OCI-LY3 (cell line): ENCODE results near the gene ARL4D.

Source experiments
- H2AFZ ChIP-seq: fragments of 200-600, 300-600 bp; shearing (Covaris generic); 2 replicates; pipeline ENCODE4 v1.6.0; 2014; ENCODE audit warnings: antibody characterized with exemption, low read depth, low read length
- H3K27ac ChIP-seq: fragments of 200-600, 300-600 bp; sonication (generic); 2 replicates; pipeline ENCODE4 v1.5.1; 2014; ENCODE audit warnings: mild to moderate bottlenecking, low read length, moderate library complexity, mixed read lengths
- H3K27me3 ChIP-seq: fragments of 200-600, 300-600 bp; sonication (generic); 2 replicates; pipeline ENCODE4 v1.6.1; 2014; ENCODE audit warnings: low read depth, low read length, mixed read lengths
- H3K36me3 ChIP-seq: fragments of 200-600, 300-600 bp; sonication (generic); replicated peaks from 2 replicates; pipeline ENCODE3; 2014; ENCODE audit warnings: low read depth, low read length, mixed read lengths
- H3K4me1 ChIP-seq: fragments of 300-600, 200-600 bp; sonication (generic); 2 replicates; pipeline ENCODE4 v1.6.1; 2014; ENCODE audit warnings: low read length, mixed read lengths
- H3K4me2 ChIP-seq: fragments of 200-600, 300-600 bp; sonication (generic); 2 replicates; pipeline ENCODE4 v1.6.1; 2014; ENCODE audit warnings: low read length, mixed read lengths
- H3K4me3 ChIP-seq: fragments of 300-600, 200-600 bp; sonication (generic); 2 replicates; pipeline ENCODE4 v1.5.1; 2014; ENCODE audit warnings: antibody characterized with exemption, mild to moderate bottlenecking, low read length, moderate library complexity
- H3K79me2 ChIP-seq: fragments of 300-600, 200-600 bp; shearing (Covaris generic); 2 replicates; pipeline ENCODE4 v1.6.1; 2014; ENCODE audit warnings: mild to moderate bottlenecking, low read length, mixed read lengths
- H3K9ac ChIP-seq: fragments of 300-600, 200-600 bp; shearing (Covaris generic); 2 replicates; pipeline ENCODE4 v1.6.0; 2014; ENCODE audit warnings: mild to moderate bottlenecking, low read length, moderate library complexity
- H3K9me3 ChIP-seq: fragments of 200-600, 300-600 bp; shearing (Covaris generic); 2 replicates; pipeline ENCODE4 v1.6.1; 2014; ENCODE audit warnings: low read length, mixed read lengths; ENCODE audit not compliant: insufficient read depth
- H4K20me1 ChIP-seq: fragments of 200-600, 300-600 bp; sonication (generic); 2 replicates; pipeline ENCODE4 v1.6.1; 2016; ENCODE audit warnings: low read length, mixed read lengths; ENCODE audit not compliant: insufficient read depth
- EZH2phosphoT487 ChIP-seq: fragments of 200-600 bp; shearing (Covaris generic); IDR thresholded peaks from 2 replicates; pipeline ENCODE4 v1.6.1; 2018; ENCODE audit warnings: antibody characterized with exemption, mixed run types, low read depth
- TF ChIP-seq, protein P1 (sequence below): fragments of 200-600, 300-600 bp; sonication (generic); IDR thresholded peaks from 2 replicates; pipeline ENCODE4 v1.5.1; 2014; ENCODE audit warnings: antibody characterized with exemption, low read length, low read depth

Gene ARL4D

DNA sequence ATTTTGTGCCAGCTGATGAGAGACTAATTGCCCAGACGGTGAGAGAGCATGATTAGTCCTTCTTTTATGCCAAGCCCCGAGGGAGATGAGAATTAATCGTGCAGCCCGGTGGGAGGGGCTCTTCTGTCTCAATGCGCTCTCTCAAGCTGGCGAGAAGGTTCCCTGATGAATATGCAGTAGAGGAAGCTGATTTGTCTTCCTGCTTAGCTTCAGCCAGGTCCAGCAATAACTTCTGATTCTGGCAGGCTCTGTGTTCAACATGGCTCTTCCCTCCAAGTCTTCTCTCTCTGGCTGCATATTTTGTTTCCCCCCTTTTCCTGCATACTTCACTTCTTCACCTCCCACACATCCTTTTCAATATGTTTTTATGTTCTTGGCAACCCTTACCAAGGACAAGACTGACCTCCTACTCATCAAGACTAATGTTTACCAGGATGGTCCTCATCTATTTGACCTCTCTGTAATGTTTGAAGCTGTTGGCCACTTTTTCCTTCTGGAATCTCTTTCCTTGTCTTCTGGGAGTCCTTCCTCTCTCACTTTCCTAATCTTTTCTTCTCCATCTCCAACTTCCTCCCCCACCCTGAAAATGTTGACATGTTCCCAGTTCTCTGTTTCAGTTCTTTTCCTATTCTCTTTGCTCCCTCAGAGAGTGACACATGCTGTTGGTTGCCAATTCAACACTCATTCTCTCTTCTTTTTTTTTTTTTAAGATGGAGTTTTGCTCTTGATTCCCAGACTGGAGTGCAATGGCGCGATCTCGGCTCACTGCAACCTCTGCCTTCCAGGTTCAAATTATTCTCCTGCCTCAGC is 33.1 kb downstream of the ARL4D start:
- H3K4me2 ChIP-seq, result no peak overlapping the region
- no peaks in the 10 kb centered on the region for H4K20me1 ChIP-seq
- no peaks in the 10 kb centered on the region for H3K4me1 ChIP-seq
- peaks cover 32% of the 10 kb centered on the region for H3K27me3 ChIP-seq
- H3K4me3 ChIP-seq, result no peak overlapping the region
- H3K36me3 ChIP-seq, result no peaks in the 10 kb centered on the region
- no peak overlapping the region for H3K27ac ChIP-seq
- no peak overlapping the region for H3K9ac ChIP-seq
- H2AFZ ChIP-seq, result no peak overlapping the region
- no peaks in the 10 kb centered on the region for H3K9me3 ChIP-seq
- no peaks in the 10 kb centered on the region for H3K79me2 ChIP-seq
- TF ChIP-seq, protein P1, sequence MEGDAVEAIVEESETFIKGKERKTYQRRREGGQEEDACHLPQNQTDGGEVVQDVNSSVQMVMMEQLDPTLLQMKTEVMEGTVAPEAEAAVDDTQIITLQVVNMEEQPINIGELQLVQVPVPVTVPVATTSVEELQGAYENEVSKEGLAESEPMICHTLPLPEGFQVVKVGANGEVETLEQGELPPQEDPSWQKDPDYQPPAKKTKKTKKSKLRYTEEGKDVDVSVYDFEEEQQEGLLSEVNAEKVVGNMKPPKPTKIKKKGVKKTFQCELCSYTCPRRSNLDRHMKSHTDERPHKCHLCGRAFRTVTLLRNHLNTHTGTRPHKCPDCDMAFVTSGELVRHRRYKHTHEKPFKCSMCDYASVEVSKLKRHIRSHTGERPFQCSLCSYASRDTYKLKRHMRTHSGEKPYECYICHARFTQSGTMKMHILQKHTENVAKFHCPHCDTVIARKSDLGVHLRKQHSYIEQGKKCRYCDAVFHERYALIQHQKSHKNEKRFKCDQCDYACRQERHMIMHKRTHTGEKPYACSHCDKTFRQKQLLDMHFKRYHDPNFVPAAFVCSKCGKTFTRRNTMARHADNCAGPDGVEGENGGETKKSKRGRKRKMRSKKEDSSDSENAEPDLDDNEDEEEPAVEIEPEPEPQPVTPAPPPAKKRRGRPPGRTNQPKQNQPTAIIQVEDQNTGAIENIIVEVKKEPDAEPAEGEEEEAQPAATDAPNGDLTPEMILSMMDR, result no peak
- no peak for TF ChIP-seq EZH2phosphoT487

DNA sequence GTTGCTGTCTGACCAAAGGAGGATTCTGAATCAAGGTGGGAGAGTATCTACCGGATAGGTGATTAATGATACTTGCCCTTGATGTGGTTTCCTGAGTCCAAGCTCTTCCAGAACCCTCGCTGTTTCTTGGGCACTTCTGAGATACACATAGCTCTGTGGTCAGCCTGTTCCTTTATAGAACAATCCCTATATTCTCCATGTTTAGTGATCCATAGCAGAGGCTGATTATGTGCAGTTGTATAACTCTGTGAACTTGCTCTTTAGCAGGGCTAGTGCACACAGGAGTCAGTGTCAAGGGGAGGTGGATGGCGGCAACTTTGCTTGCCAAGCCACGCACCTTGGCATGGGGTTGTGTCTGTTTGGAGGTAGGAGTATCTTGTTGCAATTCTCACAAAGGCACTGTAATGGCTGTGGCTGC is 36.1 kb downstream of the ARL4D start:
- Histone ChIP-seq H3K27ac (no peak overlapping the region), H3K27me3 (peaks cover 36% of the 10 kb centered on the region), H3K4me2 (no peak overlapping the region), H2AFZ (no peak overlapping the region), H3K9me3 (no peaks in the 10 kb centered on the region), H3K79me2 (no peaks in the 10 kb centered on the region), H3K36me3 (no peaks in the 10 kb centered on the region), H3K4me1 (no peaks in the 10 kb centered on the region), H4K20me1 (no peaks in the 10 kb centered on the region), H3K4me3 (no peak overlapping the region), H3K9ac (no peak overlapping the region)
- no peak for TF ChIP-seq EZH2phosphoT487
- TF ChIP-seq, protein P1, result no peak

DNA sequence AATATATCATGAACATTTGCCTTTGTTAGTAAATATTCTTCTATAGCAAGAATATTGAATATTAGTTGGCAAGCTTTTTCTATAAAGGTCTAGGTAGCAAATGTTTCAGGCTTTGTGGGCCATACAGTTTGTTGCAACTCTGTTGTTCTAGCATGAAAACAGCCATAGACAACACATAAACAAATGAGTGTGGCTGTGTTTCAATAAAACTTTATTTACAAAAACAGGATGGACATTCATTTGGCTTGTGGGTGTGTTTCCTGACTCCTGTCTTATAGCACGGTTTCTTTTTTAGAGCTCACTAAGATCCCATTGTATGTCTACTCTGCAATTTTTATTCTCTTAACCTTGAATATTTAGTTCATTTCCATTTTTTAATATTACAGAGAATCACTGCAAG is 39.0 kb downstream of the ARL4D start:
- Histone ChIP-seq H3K4me3 (no peak overlapping the region), H3K9me3 (no peaks in the 10 kb centered on the region), H3K9ac (no peak overlapping the region), H2AFZ (no peak overlapping the region), H4K20me1 (no peaks in the 10 kb centered on the region), H3K4me2 (no peak overlapping the region), H3K27ac (no peak overlapping the region), H3K4me1 (no peaks in the 10 kb centered on the region), H3K79me2 (no peaks in the 10 kb centered on the region), H3K27me3 (peaks cover 21% of the 10 kb centered on the region), H3K36me3 (no peaks in the 10 kb centered on the region)
- TF ChIP-seq EZH2phosphoT487, result no peak
- TF ChIP-seq, protein P1, result no peak

DNA sequence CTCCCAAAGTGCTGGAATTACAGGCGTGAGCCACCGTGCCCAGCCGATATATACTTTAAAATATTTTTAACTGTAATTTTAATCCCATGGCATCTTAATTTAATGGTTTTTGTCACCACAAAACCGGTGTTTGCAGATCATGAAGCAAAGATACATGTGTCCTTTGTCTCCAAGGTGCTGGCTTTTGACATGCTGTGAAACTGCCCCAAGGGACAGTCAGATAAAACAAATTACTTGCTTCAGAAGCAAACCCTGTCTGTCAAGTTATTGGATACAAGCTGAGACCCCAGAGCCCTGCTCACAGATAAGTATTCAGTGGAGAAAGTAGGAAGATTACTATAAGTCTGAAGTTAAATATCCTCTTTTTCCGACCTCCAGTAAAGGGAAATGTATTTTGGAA is 39.8 kb downstream of the ARL4D start:
- Histone ChIP-seq H3K79me2 (no peaks in the 10 kb centered on the region), H3K27ac (no peak overlapping the region), H3K27me3 (peaks cover 21% of the 10 kb centered on the region), H2AFZ (no peak overlapping the region), H3K9ac (no peak overlapping the region), H4K20me1 (no peaks in the 10 kb centered on the region), H3K4me1 (no peaks in the 10 kb centered on the region), H3K4me3 (no peak overlapping the region), H3K9me3 (no peaks in the 10 kb centered on the region), H3K36me3 (no peaks in the 10 kb centered on the region), H3K4me2 (no peak overlapping the region)
- TF ChIP-seq, protein P1, result no peak
- TF ChIP-seq EZH2phosphoT487, result no peak
